WTC11 (cell line): ENCODE data around the gene ITGA6. TPM values are rescaled to one million over a fixed set of nuclear protein-coding genes. Genes with fewer than 3 reads are reported as not detected.

Experiments used
- ATAC-seq: fragments of 200-7000 bp; cut with Tn5 transposase; 2 replicates; pipeline ENCODE4 v1.10.0; 2021; ENCODE audit warnings: mild to moderate bottlenecking, moderate library complexity
- CTCF ChIA-PET: fragments of 300-600 bp; sonication (Branson Sonifier 250); formaldehyde crosslinking; loops from one replicate; lab custom pipeline; 2021; ENCODE audit warnings: antibody characterized with exemption; lab: Charles Lee
- POLR2A ChIA-PET: fragments of 350-600 bp; sonication (Branson Sonifier 250); formaldehyde crosslinking; loops from one replicate; lab custom pipeline; 2021; ENCODE audit warnings: antibody characterized with exemption; lab: Charles Lee
- DNase-seq: peaks from one replicate; pipeline ENCODE4 v3.0.0; 2021; ENCODE audit warnings: low spot score
- H3K27ac Mint-ChIP-seq: 2 replicates; pipeline ENCODE4 v1.8.0; 2021; ENCODE audit warnings: mixed read lengths
- H3K27me3 Mint-ChIP-seq: 2 replicates; pipeline ENCODE4 v1.8.0; 2021; ENCODE audit warnings: low read depth, mild to moderate bottlenecking, moderate library complexity, mixed read lengths
- H3K36me3 Mint-ChIP-seq: 2 replicates; pipeline ENCODE4 v1.8.0; 2021; ENCODE audit warnings: mixed read lengths
- H3K4me1 Mint-ChIP-seq: 2 replicates; pipeline ENCODE4 v1.8.0; 2022; ENCODE audit warnings: mixed read lengths
- H3K4me3 Mint-ChIP-seq: 2 replicates; pipeline ENCODE4 v1.8.0; 2021; ENCODE audit warnings: mild to moderate bottlenecking, moderate library complexity, mixed read lengths
- H3K9me3 Mint-ChIP-seq: 2 replicates; pipeline ENCODE4 v1.8.0; 2021; ENCODE audit warnings: mixed read lengths
- CTCF ChIP-seq: fragments of 200-600 bp; IDR thresholded peaks from 2 replicates; pipeline ENCODE4 v1.8.0; 2022; ENCODE audit warnings: antibody characterized with exemption
- ELF4 ChIP-seq: sonication (generic); formaldehyde crosslinking; IDR thresholded peaks from 2 replicates; pipeline ENCODE4 v1.8.1; 2022; ENCODE audit warnings: low read depth, mild to moderate bottlenecking, moderate library complexity, missing genetic modification reagents
- FOXJ3 ChIP-seq: sonication (generic); formaldehyde crosslinking; IDR thresholded peaks from 2 replicates; pipeline ENCODE4 v1.9.0; 2021; ENCODE audit warnings: missing genetic modification reagents, mild to moderate bottlenecking, borderline replicate concordance
- FOXK1 ChIP-seq: sonication (generic); formaldehyde crosslinking; IDR thresholded peaks from 2 replicates; pipeline ENCODE4 v1.8.0; 2022; ENCODE audit warnings: mild to moderate bottlenecking, moderate library complexity, missing genetic modification reagents
- GRHL2 ChIP-seq: fragments of 250-450 bp; sonication (Bioruptor Pico); IDR thresholded peaks from 2 replicates; pipeline ENCODE4 v1.8.0; 2022; ENCODE audit warnings: mild to moderate bottlenecking, moderate library complexity; ENCODE audit not compliant: insufficient replicate concordance, severe bottlenecking
- GTF2I ChIP-seq: fragments of 250-450 bp; sonication (Bioruptor Pico); conservative IDR thresholded peaks from 2 replicates; pipeline ENCODE4 v1.4.0; 2021; ENCODE audit warnings: mild to moderate bottlenecking
- NR3C1 ChIP-seq: sonication (generic); formaldehyde crosslinking; conservative IDR thresholded peaks from 2 replicates; pipeline ENCODE4 v1.8.1; 2023; ENCODE audit warnings: low read depth, mild to moderate bottlenecking, missing genetic modification reagents
- STAT6 ChIP-seq: sonication (generic); formaldehyde crosslinking; conservative IDR thresholded peaks from 2 replicates; pipeline ENCODE4 v1.8.1; 2023; ENCODE audit warnings: mild to moderate bottlenecking, low read depth, missing genetic modification reagents, moderate library complexity
- TEAD4 ChIP-seq: sonication (generic); formaldehyde crosslinking; IDR thresholded peaks from 2 replicates; pipeline ENCODE4 v1.8.0; 2022; ENCODE audit warnings: mild to moderate bottlenecking, missing genetic modification reagents
- total RNA-seq: library from RNA; stranded (reverse); gene quantifications from 3 replicates; pipeline ENCODE4 v1.2.3, GENCODE V29; 2021
- TF ChIP-seq, protein P1 (sequence below): sonication (generic); formaldehyde crosslinking; IDR thresholded peaks from 2 replicates; pipeline ENCODE4 v1.8.1; 2023; ENCODE audit warnings: mild to moderate bottlenecking, missing genetic modification reagents, borderline replicate concordance
- TF ChIP-seq, protein P2 (sequence below): fragments of 250-450 bp; sonication (Bioruptor Pico); IDR thresholded peaks from 2 replicates; pipeline ENCODE4 v1.9.0; 2021; ENCODE audit warnings: mild to moderate bottlenecking
- TF ChIP-seq, protein P3 (sequence below): sonication (generic); formaldehyde crosslinking; IDR thresholded peaks from 2 replicates; pipeline ENCODE4 v1.8.0; 2023; ENCODE audit warnings: missing genetic modification reagents, mild to moderate bottlenecking, borderline replicate concordance
- TF ChIP-seq, protein P4 (sequence below): sonication (generic); formaldehyde crosslinking; conservative IDR thresholded peaks from 2 replicates; pipeline ENCODE4 v1.8.1; 2022; ENCODE audit warnings: mild to moderate bottlenecking, missing genetic modification reagents
- TF ChIP-seq, protein P5 (sequence below): fragments of 250-450 bp; sonication (Bioruptor Pico); IDR thresholded peaks from 2 replicates; pipeline ENCODE4 v2.1.2; 2022; ENCODE audit warnings: mild to moderate bottlenecking, moderate library complexity
- TF ChIP-seq, protein P6 (sequence below): fragments of 250-450 bp; sonication (Bioruptor Pico); IDR thresholded peaks from 2 replicates; pipeline ENCODE4 v1.9.0; 2021; ENCODE audit warnings: moderate library complexity, mild to moderate bottlenecking, inconsistent platforms, borderline replicate concordance
- TF ChIP-seq, protein P7 (sequence below): fragments of 250-450 bp; sonication (Bioruptor Pico); conservative IDR thresholded peaks from 2 replicates; pipeline ENCODE4 v1.9.0; 2021; ENCODE audit warnings: mild to moderate bottlenecking

The ITGA6 gene
- total RNA-seq, 1 experiment from 2014 or later: 83.6 TPM

GRCh38 chr2:172513524-172513900 is 86.1 kb downstream of the ITGA6 start:
- ChIA-PET CTCF (no interaction called here), POLR2A (no interaction called here)
- Mint-ChIP-seq H3K4me3 (no peak overlapping the region), H3K4me1 (peaks cover 9% of the 10 kb centered on the region; the same call in 1 of the 2 replicates), H3K27ac (no peak overlapping the region), H3K36me3 (peaks cover 51% of the 10 kb centered on the region), H3K27me3 (no peaks in the 10 kb centered on the region), H3K9me3 (peaks cover 75% of the 10 kb centered on the region)
- ATAC-seq (no peak), DNase-seq (no peak)
- TF ChIP-seq FOXJ3 (CRISPR knock-in tag) (no peak), FOXK1 (CRISPR knock-in tag) (no peak), TEAD4 (no peak), GTF2I (CRISPR knock-in tag) (no peak), CTCF (no peak), GRHL2 (CRISPR knock-in tag) (no peak), STAT6 (no peak), NR3C1 (CRISPR knock-in tag) (no peak), ELF4 (CRISPR knock-in tag) (no peak)
- TF ChIP-seq, protein P1, sequence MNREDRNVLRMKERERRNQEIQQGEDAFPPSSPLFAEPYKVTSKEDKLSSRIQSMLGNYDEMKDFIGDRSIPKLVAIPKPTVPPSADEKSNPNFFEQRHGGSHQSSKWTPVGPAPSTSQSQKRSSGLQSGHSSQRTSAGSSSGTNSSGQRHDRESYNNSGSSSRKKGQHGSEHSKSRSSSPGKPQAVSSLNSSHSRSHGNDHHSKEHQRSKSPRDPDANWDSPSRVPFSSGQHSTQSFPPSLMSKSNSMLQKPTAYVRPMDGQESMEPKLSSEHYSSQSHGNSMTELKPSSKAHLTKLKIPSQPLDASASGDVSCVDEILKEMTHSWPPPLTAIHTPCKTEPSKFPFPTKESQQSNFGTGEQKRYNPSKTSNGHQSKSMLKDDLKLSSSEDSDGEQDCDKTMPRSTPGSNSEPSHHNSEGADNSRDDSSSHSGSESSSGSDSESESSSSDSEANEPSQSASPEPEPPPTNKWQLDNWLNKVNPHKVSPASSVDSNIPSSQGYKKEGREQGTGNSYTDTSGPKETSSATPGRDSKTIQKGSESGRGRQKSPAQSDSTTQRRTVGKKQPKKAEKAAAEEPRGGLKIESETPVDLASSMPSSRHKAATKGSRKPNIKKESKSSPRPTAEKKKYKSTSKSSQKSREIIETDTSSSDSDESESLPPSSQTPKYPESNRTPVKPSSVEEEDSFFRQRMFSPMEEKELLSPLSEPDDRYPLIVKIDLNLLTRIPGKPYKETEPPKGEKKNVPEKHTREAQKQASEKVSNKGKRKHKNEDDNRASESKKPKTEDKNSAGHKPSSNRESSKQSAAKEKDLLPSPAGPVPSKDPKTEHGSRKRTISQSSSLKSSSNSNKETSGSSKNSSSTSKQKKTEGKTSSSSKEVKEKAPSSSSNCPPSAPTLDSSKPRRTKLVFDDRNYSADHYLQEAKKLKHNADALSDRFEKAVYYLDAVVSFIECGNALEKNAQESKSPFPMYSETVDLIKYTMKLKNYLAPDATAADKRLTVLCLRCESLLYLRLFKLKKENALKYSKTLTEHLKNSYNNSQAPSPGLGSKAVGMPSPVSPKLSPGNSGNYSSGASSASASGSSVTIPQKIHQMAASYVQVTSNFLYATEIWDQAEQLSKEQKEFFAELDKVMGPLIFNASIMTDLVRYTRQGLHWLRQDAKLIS (CRISPR knock-in tag): no peak
- TF ChIP-seq, protein P2, sequence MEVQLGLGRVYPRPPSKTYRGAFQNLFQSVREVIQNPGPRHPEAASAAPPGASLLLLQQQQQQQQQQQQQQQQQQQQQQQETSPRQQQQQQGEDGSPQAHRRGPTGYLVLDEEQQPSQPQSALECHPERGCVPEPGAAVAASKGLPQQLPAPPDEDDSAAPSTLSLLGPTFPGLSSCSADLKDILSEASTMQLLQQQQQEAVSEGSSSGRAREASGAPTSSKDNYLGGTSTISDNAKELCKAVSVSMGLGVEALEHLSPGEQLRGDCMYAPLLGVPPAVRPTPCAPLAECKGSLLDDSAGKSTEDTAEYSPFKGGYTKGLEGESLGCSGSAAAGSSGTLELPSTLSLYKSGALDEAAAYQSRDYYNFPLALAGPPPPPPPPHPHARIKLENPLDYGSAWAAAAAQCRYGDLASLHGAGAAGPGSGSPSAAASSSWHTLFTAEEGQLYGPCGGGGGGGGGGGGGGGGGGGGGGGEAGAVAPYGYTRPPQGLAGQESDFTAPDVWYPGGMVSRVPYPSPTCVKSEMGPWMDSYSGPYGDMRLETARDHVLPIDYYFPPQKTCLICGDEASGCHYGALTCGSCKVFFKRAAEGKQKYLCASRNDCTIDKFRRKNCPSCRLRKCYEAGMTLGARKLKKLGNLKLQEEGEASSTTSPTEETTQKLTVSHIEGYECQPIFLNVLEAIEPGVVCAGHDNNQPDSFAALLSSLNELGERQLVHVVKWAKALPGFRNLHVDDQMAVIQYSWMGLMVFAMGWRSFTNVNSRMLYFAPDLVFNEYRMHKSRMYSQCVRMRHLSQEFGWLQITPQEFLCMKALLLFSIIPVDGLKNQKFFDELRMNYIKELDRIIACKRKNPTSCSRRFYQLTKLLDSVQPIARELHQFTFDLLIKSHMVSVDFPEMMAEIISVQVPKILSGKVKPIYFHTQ (CRISPR knock-in tag): no peak
- TF ChIP-seq, protein P3, sequence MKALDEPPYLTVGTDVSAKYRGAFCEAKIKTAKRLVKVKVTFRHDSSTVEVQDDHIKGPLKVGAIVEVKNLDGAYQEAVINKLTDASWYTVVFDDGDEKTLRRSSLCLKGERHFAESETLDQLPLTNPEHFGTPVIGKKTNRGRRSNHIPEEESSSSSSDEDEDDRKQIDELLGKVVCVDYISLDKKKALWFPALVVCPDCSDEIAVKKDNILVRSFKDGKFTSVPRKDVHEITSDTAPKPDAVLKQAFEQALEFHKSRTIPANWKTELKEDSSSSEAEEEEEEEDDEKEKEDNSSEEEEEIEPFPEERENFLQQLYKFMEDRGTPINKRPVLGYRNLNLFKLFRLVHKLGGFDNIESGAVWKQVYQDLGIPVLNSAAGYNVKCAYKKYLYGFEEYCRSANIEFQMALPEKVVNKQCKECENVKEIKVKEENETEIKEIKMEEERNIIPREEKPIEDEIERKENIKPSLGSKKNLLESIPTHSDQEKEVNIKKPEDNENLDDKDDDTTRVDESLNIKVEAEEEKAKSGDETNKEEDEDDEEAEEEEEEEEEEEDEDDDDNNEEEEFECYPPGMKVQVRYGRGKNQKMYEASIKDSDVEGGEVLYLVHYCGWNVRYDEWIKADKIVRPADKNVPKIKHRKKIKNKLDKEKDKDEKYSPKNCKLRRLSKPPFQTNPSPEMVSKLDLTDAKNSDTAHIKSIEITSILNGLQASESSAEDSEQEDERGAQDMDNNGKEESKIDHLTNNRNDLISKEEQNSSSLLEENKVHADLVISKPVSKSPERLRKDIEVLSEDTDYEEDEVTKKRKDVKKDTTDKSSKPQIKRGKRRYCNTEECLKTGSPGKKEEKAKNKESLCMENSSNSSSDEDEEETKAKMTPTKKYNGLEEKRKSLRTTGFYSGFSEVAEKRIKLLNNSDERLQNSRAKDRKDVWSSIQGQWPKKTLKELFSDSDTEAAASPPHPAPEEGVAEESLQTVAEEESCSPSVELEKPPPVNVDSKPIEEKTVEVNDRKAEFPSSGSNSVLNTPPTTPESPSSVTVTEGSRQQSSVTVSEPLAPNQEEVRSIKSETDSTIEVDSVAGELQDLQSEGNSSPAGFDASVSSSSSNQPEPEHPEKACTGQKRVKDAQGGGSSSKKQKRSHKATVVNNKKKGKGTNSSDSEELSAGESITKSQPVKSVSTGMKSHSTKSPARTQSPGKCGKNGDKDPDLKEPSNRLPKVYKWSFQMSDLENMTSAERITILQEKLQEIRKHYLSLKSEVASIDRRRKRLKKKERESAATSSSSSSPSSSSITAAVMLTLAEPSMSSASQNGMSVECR (CRISPR knock-in tag): no peak
- TF ChIP-seq, protein P4, sequence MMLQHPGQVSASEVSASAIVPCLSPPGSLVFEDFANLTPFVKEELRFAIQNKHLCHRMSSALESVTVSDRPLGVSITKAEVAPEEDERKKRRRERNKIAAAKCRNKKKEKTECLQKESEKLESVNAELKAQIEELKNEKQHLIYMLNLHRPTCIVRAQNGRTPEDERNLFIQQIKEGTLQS (CRISPR knock-in tag): no peak
- TF ChIP-seq, protein P5, sequence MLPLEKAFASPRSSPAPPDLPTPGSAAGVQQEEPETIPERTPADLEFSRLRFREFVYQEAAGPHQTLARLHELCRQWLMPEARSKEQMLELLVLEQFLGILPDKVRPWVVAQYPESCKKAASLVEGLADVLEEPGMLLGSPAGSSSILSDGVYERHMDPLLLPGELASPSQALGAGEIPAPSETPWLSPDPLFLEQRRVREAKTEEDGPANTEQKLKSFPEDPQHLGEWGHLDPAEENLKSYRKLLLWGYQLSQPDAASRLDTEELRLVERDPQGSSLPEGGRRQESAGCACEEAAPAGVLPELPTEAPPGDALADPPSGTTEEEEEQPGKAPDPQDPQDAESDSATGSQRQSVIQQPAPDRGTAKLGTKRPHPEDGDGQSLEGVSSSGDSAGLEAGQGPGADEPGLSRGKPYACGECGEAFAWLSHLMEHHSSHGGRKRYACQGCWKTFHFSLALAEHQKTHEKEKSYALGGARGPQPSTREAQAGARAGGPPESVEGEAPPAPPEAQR (CRISPR knock-in tag): no peak
- TF ChIP-seq, protein P6, sequence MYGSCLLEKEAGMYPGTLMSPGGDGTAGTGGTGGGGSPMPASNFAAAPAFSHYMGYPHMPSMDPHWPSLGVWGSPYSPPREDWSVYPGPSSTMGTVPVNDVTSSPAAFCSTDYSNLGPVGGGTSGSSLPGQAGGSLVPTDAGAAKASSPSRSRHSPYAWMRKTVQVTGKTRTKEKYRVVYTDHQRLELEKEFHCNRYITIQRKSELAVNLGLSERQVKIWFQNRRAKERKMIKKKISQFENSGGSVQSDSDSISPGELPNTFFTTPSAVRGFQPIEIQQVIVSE (CRISPR knock-in tag): no peak
- TF ChIP-seq, protein P7, sequence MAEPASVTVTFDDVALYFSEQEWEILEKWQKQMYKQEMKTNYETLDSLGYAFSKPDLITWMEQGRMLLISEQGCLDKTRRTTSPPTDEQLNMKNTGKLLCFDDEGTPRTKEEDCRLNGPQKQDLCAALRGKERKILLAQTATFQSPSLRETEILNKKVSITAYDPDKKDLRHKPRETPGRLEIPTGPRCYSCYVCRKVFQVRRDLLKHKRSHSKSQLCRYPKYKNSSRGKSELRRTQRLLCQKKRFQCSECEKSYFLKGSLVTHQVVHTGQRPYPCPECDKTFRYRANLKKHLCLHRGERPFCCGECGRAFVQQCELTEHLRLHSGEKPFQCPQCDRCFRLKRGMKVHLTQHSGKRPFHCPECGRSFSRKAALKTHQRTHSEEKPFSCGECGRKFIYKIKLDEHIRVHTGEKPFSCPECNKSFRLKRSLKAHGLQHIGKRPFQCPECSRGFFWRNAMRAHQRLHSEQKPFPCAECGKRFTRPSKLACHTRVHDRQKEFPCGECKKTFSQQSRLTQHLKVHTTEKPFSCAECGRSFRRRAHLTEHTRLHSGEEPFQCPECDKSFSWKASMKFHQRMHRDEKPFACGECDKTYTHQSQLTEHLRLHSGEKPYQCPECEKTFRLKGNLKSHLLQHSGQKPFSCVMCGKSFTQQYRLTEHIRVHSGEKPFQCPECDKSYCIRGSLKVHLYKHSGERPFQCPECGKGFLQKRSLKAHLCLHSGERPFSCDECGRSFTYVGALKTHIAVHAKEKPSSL (CRISPR knock-in tag): no peak
